HepG2 (cell line): ENCODE data around the gene CREBRF. TPM values are rescaled to one million over a fixed set of nuclear protein-coding genes. Genes with fewer than 3 reads are reported as not detected.

Experiments used
- ATAC-seq: fragments of 200-7000 bp; cut with Tn5 transposase; 3 replicates; pipeline ENCODE4 v1.9.1; 2020; ENCODE audit warnings: mild to moderate bottlenecking, moderate library complexity
- BruUV-seq: library from RNA; stranded (reverse); fragments of 400-500 nt; replicated peaks from 2 replicates; lab custom pipeline; 2021; lab: Mats Ljungman, UMichigan
- CTCF ChIA-PET: fragments of 300-600 bp; formaldehyde crosslinking; extraction: SDS; loops from one replicate; lab custom pipeline; 2021; ENCODE audit warnings: low total read pairs, inconsistent platforms, low intra/inter-chr PET ratio; lab: Yijun Ruan, JAX
- POLR2A ChIA-PET: fragments of 350-600 bp; sonication (Branson Sonifier 250); formaldehyde crosslinking; loops from one replicate; lab custom pipeline; 2020; ENCODE audit warnings: antibody characterized with exemption, inconsistent platforms; lab: Yijun Ruan, JAX
- DNase-seq: peaks from one replicate; pipeline ENCODE4 v3.0.0-alpha.2; 2015; ENCODE audit warnings: low spot score
- FAIRE-seq: peaks from 3 replicates; lab custom pipeline; 2011; peaks lifted over from hg19 to GRCh38; lab: Jason Lieb, UNC
- H2AFZ ChIP-seq: one replicate; pipeline ENCODE4 v1.6.1; 2011; ENCODE audit warnings: low read length, inconsistent platforms
- H3K27ac ChIP-seq: fragments of 300-600 bp; 3 replicates; pipeline ENCODE4 v1.8.0; 2011; ENCODE audit warnings: mixed run types, mild to moderate bottlenecking, mixed read lengths, low read length, inconsistent platforms; ENCODE audit not compliant: insufficient read depth; ENCODE audit errors: extremely low read length
- H3K27me3 ChIP-seq, 2 experiments: fragments of 200-600 bp in 1 of 2; 2 replicates in 1 of 2; 3 replicates in 1 of 2; pipeline versions ENCODE4 v1.6.0 to v1.8.0; 2011; ENCODE audit warnings: low read length in 2 of 2, mild to moderate bottlenecking in 2 of 2, moderate library complexity in 2 of 2, inconsistent platforms in 1 of 2; ENCODE audit not compliant: insufficient read depth in 2 of 2, control insufficient read depth in 1 of 2
- H3K36me3 ChIP-seq, 2 experiments: fragments of 200-600 bp in 1 of 2; replicated peaks in 1 of 2; 2 replicates in 1 of 2; 3 replicates in 1 of 2; pipeline versions ENCODE4 v1.5.1 to v1.8.0; 2011; ENCODE audit warnings: low read length in 2 of 2, inconsistent platforms in 1 of 2; ENCODE audit not compliant: insufficient read depth in 2 of 2, control insufficient read depth in 1 of 2
- H3K4me1 ChIP-seq: 2 replicates; pipeline ENCODE4 v1.5.1; 2012; ENCODE audit warnings: low read length, inconsistent platforms; ENCODE audit not compliant: insufficient read depth
- H3K4me2 ChIP-seq: 2 replicates; pipeline ENCODE4 v1.6.0; 2011; ENCODE audit warnings: low read depth, low read length, inconsistent platforms
- H3K4me3 ChIP-seq, 3 experiments: fragments of 200-600 bp in 1 of 3; sonication (generic), shearing (Covaris generic) in 1 of 3; replicated peaks in 1 of 3; 2 replicates each; pipeline ENCODE4 v1.5.1; 2011 to 2016; ENCODE audit warnings: low read length in 3 of 3, inconsistent platforms in 2 of 3, low read depth in 2 of 3, mild to moderate bottlenecking in 2 of 3, control low read depth in 1 of 3, mixed read lengths in 1 of 3; ENCODE audit not compliant: insufficient read depth in 1 of 3
- H3K79me2 ChIP-seq: one replicate; pipeline ENCODE4 v1.6.1; 2011; ENCODE audit warnings: low read length, inconsistent platforms; ENCODE audit not compliant: insufficient read depth
- H3K9ac ChIP-seq: 2 replicates; pipeline ENCODE4 v1.6.0; 2011; ENCODE audit warnings: mild to moderate bottlenecking, low read depth, low read length, inconsistent platforms; ENCODE audit not compliant: insufficient read depth
- H3K9me3 ChIP-seq: 2 replicates; pipeline ENCODE4 v1.5.1; 2012; ENCODE audit warnings: mild to moderate bottlenecking, low read length
- H4K20me1 ChIP-seq: 2 replicates; pipeline ENCODE4 v1.6.0; 2011; ENCODE audit warnings: inconsistent platforms, mild to moderate bottlenecking, low read length, moderate library complexity; ENCODE audit not compliant: insufficient read depth
- ADNP ChIP-seq: sonication (generic); formaldehyde crosslinking; IDR thresholded peaks from 2 replicates; pipeline ENCODE4 v1.4.0; 2020; ENCODE audit warnings: missing genetic modification reagents
- BHLHE40 ChIP-seq: IDR thresholded peaks from 2 replicates; pipeline ENCODE4 v1.6.1; 2011; ENCODE audit warnings: low read length, improper control_type of control experiment
- CEBPB ChIP-seq: IDR thresholded peaks from 2 replicates; pipeline ENCODE4 v1.6.1; 2011; ENCODE audit warnings: low read depth, low read length, improper control_type of control experiment, borderline replicate concordance
- FOXA3 ChIP-seq: IDR thresholded peaks from 2 replicates; pipeline ENCODE4 v1.6.1; 2016; ENCODE audit warnings: missing genetic modification reagents, missing compliant biosample characterization
- FUBP1 ChIP-seq: sonication (generic); formaldehyde crosslinking; IDR thresholded peaks from 2 replicates; pipeline ENCODE4 v1.5.1; 2020; ENCODE audit warnings: missing genetic modification reagents, mild to moderate bottlenecking, borderline replicate concordance
- GABPB1 ChIP-seq: IDR thresholded peaks from 2 replicates; pipeline ENCODE4 v1.6.1; 2016; ENCODE audit warnings: mild to moderate bottlenecking, missing genetic modification reagents, moderate library complexity, missing compliant biosample characterization
- HOXA3 ChIP-seq: sonication (generic); formaldehyde crosslinking; IDR thresholded peaks from 2 replicates; pipeline ENCODE4 v1.5.0; 2020; ENCODE audit warnings: missing genetic modification reagents
- KAT7 ChIP-seq: IDR thresholded peaks from 2 replicates; pipeline ENCODE4 v1.6.1; 2018; ENCODE audit warnings: borderline replicate concordance, missing compliant biosample characterization
- KDM1A ChIP-seq: IDR thresholded peaks from 2 replicates; pipeline ENCODE4 v1.6.1; 2016; ENCODE audit warnings: missing compliant biosample characterization
- MYC ChIP-seq: sonication (generic); formaldehyde crosslinking; IDR thresholded peaks from 2 replicates; pipeline ENCODE4 v1.9.0; 2021; ENCODE audit warnings: missing genetic modification reagents, borderline replicate concordance
- SOX13 ChIP-seq, 3 experiments: fragments of 450-650 bp in 1 of 3; sonication (generic) in 1 of 3; formaldehyde crosslinking in 1 of 3; IDR thresholded peaks in 2 of 3; conservative IDR thresholded peaks in 1 of 3; 2 replicates each; pipeline versions ENCODE4 v1.5.0 to v1.6.1; 2016 to 2020; ENCODE audit warnings: antibody characterized with exemption in 1 of 3, mild to moderate bottlenecking in 1 of 3, missing compliant biosample characterization in 1 of 3, missing genetic modification reagents in 1 of 3, moderate library complexity in 1 of 3
- U2AF2 ChIP-seq: fragments of 200-400 bp; formaldehyde crosslinking; IDR thresholded peaks from 2 replicates; pipeline ENCODE4 v1.6.1; 2017; ENCODE audit warnings: low read depth, mild to moderate bottlenecking, low read length
- ZFY ChIP-seq: sonication (generic); formaldehyde crosslinking; IDR thresholded peaks from 2 replicates; pipeline ENCODE4 v1.4.0; 2020; ENCODE audit warnings: missing genetic modification reagents
- ZNF3 ChIP-seq: IDR thresholded peaks from 2 replicates; pipeline ENCODE4 v1.7.0; 2017; ENCODE audit warnings: inconsistent platforms
- ZNF354B ChIP-seq: sonication (generic); formaldehyde crosslinking; IDR thresholded peaks from 2 replicates; pipeline ENCODE4 v1.8.0; 2022; ENCODE audit warnings: mild to moderate bottlenecking, missing genetic modification reagents
- ZNF431 ChIP-seq: sonication (generic); formaldehyde crosslinking; IDR thresholded peaks from 2 replicates; pipeline ENCODE4 v1.9.0; 2022; ENCODE audit warnings: missing genetic modification reagents, low read depth, mild to moderate bottlenecking, borderline replicate concordance
- ZNF781 ChIP-seq: sonication (generic); formaldehyde crosslinking; IDR thresholded peaks from 2 replicates; pipeline ENCODE4 v1.5.1; 2020; ENCODE audit warnings: borderline replicate concordance, mild to moderate bottlenecking, missing genetic modification reagents; ENCODE audit errors: not compliant biosample characterization
- WGBS: methylation state at CpG from one replicate; pipeline ENCODE4 v1.1.6; 2017; ENCODE audit warnings: low lambda C conversion rate; 5-methylcytosine and 5-hydroxymethylcytosine counted together
- in situ Hi-C: cut with HindIII; loops from 2 replicates; pipeline ENCODE4 v1.10.0; 2017; ENCODE audit warnings: low pct_unique_long_range_greater_than_20kb; ENCODE audit not compliant: extremely low pct_ligation_motif_present
- intact Hi-C: fragments of 100-400 bp; cut with micrococcal nuclease; formaldehyde crosslinking; loops from one replicate; pipeline ENCODE4 v1.10.0; 2022; ENCODE audit not compliant: unreplicated experiment
- polyA plus RNA-seq, 8 experiments: library from polyadenylated mRNA; depleted of rRNA in 3 of 8; stranded (reverse) in 7 of 8; unstranded in 1 of 8; fragments of >200 nt; fragmentation: Illumina TruSeq in 4 of 8; extraction: Trizol in 4 of 8; gene quantifications; 2 replicates each; pipeline versions ENCODE4 v1.2.1 to v1.2.3, GENCODE V29; 2011 to 2016; ENCODE audit warnings: low read depth in 4 of 8, missing spikeins in 1 of 8, mixed read lengths in 1 of 8; ENCODE audit not compliant: insufficient read depth in 1 of 8
- total RNA-seq, 5 experiments: library from RNA; depleted of rRNA; stranded (reverse); fragments of >200 nt; fragmentation: Illumina TruSeq; extraction: Trizol; gene quantifications; 2 replicates each; pipeline ENCODE4 v1.2.3, GENCODE V29; 2016; ENCODE audit warnings: low read depth in 1 of 5
- TF ChIP-seq, protein P1 (sequence below): sonication (generic); formaldehyde crosslinking; IDR thresholded peaks from 2 replicates; pipeline ENCODE4 v1.4.0; 2020; ENCODE audit warnings: missing genetic modification reagents
- TF ChIP-seq, protein P2 (sequence below): IDR thresholded peaks from 2 replicates; pipeline ENCODE4 v1.4.0; 2020; ENCODE audit warnings: mild to moderate bottlenecking, missing genetic modification reagents

CREBRF gene
- total and polyA plus RNA-seq, 2 of the 13 experiments (the other 11 are each of a cell fraction or from before 2014, with no cell fraction given) = 4.5 to 10.2 TPM

DNA sequence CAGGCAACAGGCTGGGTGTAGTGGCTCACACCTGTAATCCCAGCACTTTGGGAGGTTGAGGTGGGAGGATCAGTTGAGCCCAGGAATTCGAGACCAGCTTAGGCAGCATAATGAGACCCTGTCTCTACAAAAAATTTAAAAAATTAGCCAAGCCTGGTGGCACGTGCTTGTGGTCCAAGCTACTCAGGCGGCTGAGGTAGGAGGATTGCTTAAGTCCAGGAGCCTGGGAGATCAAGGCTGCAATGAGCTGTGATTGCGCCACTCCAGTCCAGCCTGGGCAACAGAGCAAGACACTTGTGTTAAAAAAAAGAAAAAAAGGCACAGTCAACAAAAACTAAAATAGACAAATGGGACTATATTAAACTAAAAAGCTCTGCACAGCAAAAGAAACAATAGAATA is 43.3 kb upstream of the CREBRF start:
- no peaks in the 10 kb centered on the region for H3K27me3 ChIP-seq
- in situ Hi-C loops = no loop called here
- H3K79me2 ChIP-seq = peaks cover 34% of the 10 kb centered on the region
- FAIRE-seq = no peak
- H3K4me3 ChIP-seq = no peak overlapping the region
- H3K36me3 ChIP-seq = no peaks in the 10 kb centered on the region
- no peak for DNase-seq
- BruUV-seq = no TSS peak
- POLR2A ChIA-PET = interaction anchor here (0.6 to 1.7 kb wide), 2 partner anchors 29 to 54 kb away, joined by 3 to 5 read pairs; partner anchors contain the start of genes ATP6V0E1 and RPL26L1
- 73% methylated on average over 4 of the region's 4 CpGs for WGBS
- no peaks in the 10 kb centered on the region for H3K9me3 ChIP-seq
- intact Hi-C loops = no loop called here
- ATAC-seq = no peak
- no peak overlapping the region for H3K4me2 ChIP-seq
- H3K27ac ChIP-seq = no peak overlapping the region
- H4K20me1 ChIP-seq = no peaks in the 10 kb centered on the region
- CTCF ChIA-PET = no interaction called here
- H3K9ac ChIP-seq = no peak overlapping the region
- H2AFZ ChIP-seq = no peak overlapping the region
- H3K4me1 ChIP-seq = peaks cover 79% of the 10 kb centered on the region
- TF ChIP-seq ADNP = 0 out of 2 replicates have a peak, but pooled peaks have one; percentile 52
- TF ChIP-seq U2AF2 = no peak
- TF ChIP-seq FUBP1 (CRISPR knock-in tag) = no peak
- no peak for TF ChIP-seq ZNF431
- no peak for TF ChIP-seq ZNF781
- TF ChIP-seq, protein P1, sequence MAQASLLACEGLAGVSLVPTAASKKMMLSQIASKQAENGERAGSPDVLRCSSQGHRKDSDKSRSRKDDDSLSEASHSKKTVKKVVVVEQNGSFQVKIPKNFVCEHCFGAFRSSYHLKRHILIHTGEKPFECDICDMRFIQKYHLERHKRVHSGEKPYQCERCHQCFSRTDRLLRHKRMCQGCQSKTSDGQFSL (CRISPR knock-in tag) = no peak
- TF ChIP-seq, protein P2, sequence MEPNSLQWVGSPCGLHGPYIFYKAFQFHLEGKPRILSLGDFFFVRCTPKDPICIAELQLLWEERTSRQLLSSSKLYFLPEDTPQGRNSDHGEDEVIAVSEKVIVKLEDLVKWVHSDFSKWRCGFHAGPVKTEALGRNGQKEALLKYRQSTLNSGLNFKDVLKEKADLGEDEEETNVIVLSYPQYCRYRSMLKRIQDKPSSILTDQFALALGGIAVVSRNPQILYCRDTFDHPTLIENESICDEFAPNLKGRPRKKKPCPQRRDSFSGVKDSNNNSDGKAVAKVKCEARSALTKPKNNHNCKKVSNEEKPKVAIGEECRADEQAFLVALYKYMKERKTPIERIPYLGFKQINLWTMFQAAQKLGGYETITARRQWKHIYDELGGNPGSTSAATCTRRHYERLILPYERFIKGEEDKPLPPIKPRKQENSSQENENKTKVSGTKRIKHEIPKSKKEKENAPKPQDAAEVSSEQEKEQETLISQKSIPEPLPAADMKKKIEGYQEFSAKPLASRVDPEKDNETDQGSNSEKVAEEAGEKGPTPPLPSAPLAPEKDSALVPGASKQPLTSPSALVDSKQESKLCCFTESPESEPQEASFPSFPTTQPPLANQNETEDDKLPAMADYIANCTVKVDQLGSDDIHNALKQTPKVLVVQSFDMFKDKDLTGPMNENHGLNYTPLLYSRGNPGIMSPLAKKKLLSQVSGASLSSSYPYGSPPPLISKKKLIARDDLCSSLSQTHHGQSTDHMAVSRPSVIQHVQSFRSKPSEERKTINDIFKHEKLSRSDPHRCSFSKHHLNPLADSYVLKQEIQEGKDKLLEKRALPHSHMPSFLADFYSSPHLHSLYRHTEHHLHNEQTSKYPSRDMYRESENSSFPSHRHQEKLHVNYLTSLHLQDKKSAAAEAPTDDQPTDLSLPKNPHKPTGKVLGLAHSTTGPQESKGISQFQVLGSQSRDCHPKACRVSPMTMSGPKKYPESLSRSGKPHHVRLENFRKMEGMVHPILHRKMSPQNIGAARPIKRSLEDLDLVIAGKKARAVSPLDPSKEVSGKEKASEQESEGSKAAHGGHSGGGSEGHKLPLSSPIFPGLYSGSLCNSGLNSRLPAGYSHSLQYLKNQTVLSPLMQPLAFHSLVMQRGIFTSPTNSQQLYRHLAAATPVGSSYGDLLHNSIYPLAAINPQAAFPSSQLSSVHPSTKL = 0 out of 2 replicates have a peak, but pooled peaks have one; percentile 39
- no peak for TF ChIP-seq SOX13 (IDR thresholded peaks at IDR 0.05)
- 0 out of 4 replicates have a peak, but pooled peaks of 1 of the 2 experiments have one; percentile 18 for TF ChIP-seq SOX13 (CRISPR knock-in tag; conservative IDR thresholded peaks at IDR 0.05 in 1 of 2, IDR thresholded peaks at IDR 0.05 in 1 of 2)
- peak; percentile 88; the same call in 1 of the 2 replicates for TF ChIP-seq KDM1A
- 0 out of 2 replicates have a peak, but pooled peaks have one; percentile 14 for TF ChIP-seq GABPB1 (CRISPR knock-in tag)
- peak; percentile 60; the same call in 1 of the 2 replicates for TF ChIP-seq ZNF3 (CRISPR knock-in tag)
- TF ChIP-seq KAT7 (CRISPR knock-in tag) = no peak
- TF ChIP-seq CEBPB = peak; percentile 86
- TF ChIP-seq MYC (CRISPR knock-in tag) = peak; percentile 55; the same call in 1 of the 2 replicates
- no peak for TF ChIP-seq ZNF354B (CRISPR knock-in tag)
- TF ChIP-seq HOXA3 (CRISPR knock-in tag) = 0 out of 2 replicates have a peak, but pooled peaks have one; percentile 17
- TF ChIP-seq BHLHE40 = peak; percentile 54; the same call in 1 of the 2 replicates
- 0 out of 2 replicates have a peak, but pooled peaks have one; percentile 17 for TF ChIP-seq ZFY (CRISPR knock-in tag)
- 0 out of 2 replicates have a peak, but pooled peaks have one; percentile 8 for TF ChIP-seq FOXA3
